K562 treated with DMSO at 1 percent for 24 hours (cell line): ENCODE data around the gene GSTO2. TPM values are rescaled to one million over a fixed set of nuclear protein-coding genes. Genes with fewer than 3 reads are reported as not detected.

Experiments used
- total RNA-seq: library from RNA; unstranded; fragments of 300-600 nt; gene quantifications from 2 replicates; pipeline ENCODE4 v1.2.3, GENCODE V29; 2022; ENCODE audit warnings: low read depth; ENCODE audit not compliant: insufficient read depth

Gene GSTO2
- 0.60 TPM in 1 of 2 replicates, not detected in the other for total RNA-seq

DNA sequence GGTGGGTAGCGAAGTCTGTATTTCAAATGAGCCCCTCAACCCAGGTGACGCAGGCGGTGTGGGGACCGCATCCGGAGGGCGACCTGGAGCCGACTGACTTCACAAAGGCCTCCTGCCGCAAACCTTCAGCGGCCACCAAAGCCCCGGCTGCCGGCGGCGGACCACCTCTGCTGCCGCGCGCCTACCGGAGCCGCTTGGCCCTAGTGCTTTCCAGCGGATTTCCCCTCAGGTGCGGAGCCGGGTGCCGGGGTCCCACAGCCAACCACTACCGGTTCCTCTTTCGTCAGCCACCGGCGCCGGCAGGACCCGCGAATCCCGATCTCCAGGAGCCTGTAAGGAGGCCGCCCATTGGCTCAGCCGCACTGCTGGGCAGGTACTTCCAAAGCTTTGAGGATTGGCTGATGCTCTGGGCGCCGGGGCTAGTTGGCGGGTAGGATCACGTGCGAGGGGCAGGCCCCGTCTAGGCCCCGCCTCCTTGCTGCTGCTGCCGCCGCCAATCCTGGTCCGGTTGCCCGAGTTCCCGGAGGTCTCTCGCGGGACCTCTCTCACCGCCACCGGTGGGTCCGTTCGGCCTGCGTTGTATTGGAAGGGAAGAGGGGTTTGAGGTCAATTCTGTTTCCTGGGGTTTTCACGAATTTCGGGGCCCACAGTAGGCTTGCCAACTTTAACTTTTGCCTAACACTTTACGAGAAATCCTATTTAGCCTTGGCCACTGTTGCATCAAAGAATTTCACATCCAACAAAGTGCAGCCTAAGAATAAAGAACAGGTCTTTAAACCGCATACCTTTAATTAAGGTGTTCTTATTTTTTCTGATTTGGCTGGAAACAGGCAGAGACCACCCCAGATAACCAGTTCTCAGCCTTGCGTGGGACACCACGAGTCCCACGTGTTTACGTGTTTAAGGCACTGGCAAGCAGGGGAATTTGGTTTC, at the start of gene GSTO2:
TSS of gene GSTO2 (plus strand) at position 472 of the 933 bp plus-strand sequence. CDS start 5,732 bp downstream, outside the sequence.

DNA sequence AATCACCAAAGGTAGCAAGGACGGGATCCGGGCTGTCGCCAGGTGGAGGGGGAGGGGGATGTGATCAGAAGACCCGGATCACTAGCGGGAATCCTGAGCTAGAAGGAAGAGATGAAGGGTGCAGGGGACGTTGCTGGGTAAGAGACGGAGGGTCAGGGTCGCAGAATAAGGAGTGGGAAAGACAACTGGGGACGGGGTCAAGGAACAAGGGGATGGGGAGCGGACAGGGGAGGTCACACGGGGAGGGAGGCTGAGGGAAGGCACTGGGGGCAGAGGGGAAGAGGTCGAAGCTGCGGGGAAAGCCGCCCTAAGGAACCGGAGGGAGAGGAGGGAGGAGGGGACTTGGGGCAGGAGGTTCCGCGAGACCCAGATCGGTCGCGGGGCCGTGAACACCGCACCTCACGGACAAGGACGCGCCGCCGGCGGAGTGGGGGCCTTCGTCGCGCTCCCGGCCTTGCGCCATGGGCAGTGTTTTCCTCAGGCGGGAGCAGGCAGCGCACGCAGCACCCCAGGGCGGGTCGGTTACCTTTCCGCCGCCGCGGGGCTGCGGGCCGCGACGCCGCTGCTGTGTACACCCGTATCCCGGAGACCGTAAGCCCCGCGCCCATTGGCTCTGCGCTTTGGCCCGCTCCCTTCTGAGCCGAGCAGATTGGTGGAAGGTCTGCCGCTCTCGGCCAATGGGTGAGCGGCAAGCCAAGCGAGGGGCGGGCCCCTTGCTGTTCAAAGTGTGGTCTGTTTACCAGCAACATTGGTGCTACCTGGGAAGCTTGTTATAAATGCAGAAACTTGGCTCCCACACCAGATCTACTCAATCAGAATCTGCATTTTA, 37.0 kb upstream of the GSTO2 start, which contains the start of gene CFAP43:
TSS of gene CFAP43 (minus strand) at position 581 of the 829 bp plus-strand sequence. CDS start at position 463, 118 bp downstream.

DNA sequence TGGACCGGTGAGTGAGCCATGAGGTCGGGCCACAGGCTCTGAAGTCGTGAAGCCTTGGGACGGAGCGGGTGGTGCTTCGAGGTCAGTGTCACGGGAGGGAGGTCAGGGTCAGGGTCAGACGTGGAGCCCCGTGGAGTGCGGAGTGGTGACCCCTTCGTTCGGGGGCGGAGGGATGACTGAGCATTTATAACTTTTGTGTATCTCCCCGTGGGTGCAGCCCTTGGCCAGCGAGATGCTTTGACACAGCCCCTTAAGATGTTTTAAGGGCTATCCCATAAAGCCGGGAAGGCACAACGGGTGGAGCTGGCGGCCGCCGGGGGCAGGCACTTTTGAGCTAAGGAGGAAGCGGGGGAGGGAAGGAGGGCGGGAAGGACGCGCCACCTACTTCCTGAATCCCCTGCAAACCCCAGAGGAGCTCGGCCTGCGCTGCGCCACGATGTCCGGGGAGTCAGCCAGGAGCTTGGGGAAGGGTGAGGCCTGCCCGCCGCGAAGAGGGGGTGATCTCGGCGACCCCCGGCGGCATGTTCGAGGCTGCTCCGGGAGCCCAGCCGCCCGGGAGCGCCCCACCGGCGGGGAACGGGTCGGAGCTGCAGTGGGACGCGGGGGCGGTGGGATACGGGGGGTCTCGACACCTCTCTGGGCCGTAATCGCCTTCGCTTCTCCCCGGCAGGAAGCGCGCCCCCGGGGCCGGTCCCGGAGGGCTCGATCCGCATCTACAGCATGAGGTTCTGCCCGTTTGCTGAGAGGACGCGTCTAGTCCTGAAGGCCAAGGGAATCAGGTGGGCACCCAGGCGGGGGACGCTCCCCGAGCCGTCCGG, 14.3 kb upstream of the GSTO2 start, which contains the start of gene GSTO1:
TSS of gene GSTO1 (plus strand) at position 400 of the 818 bp plus-strand sequence. CDS start at position 437, 37 bp downstream.

DNA sequence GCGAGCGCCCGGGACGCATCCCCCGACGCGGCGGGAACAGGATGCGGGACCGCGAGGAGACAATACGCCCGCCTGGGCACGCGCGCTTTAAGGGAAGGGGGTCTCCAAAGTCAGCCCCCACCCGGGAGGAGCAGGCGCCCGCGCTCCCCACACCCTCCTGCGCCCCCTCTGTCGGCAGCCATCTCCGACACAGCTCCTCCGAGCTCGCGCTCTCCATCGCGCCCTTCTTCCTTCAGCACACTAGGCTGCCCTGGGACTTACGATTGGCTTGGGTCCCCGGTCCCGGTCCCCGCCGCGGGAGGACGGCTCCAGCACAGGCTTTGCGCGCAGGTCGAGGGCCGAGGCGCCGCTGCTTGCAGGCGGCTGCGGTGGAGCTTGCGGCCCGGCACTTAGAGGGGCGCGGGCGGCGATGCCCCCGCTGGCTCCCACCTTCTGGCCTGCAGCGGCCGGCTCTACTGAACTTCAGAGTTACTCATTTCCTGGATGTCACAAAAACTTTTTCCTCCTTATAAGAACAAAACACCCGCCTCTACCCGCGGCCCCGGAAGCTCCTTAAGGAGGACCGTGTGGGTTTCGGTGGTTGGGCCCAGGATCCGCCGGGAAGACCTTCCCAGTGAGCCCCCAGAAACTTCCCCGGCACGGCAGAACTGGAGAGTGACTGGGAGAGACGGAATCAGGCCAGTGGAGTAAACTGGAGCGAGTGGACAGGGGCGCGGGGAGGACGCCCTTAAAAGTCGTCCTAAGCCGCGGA, 69.2 kb downstream of the GSTO2 start, which contains the start of gene ITPRIP:
TSS of gene ITPRIP (minus strand) at position 481 of the 751 bp plus-strand sequence. CDS start 22,414 bp downstream, outside the sequence.

DNA sequence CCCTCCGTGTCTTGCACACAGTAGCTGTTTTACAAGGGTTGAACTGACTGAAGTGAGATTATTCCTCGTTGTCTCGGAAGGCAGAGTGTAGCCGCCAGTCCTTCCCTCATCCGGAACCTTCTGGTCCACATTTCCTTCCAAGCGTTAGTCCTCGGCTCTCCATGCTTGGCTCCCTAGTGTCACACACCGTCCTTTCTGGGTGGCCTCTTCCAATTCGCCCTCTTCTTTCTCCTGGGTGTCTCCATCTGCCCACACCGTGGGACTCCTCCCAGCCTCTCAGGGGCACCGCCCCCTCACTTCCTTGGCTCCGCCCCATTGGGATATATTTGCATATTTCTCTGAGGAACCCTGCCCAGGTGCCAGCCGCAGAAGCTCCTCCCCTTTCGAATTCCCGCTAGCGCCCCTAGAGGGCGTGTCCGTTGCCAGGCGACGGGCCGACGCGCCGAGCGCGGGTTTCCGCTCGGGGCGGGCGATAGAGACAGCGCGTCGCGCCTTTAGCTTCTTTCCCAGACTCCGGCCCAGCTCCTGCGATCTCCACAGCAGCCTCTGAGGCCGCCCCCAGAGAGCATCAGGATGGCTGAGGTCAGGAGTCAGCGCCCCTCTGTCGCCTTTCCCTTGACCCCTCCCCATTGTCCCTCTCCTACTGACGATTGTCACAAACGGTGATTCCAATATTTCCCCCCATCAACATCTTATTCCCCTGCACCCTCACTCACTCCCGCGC, 84.5 kb downstream of the GSTO2 start, which contains the start of gene CFAP58:
TSS of gene CFAP58 (plus strand) at position 509 of the 724 bp plus-strand sequence. CDS start at position 574, 65 bp downstream.

Other genes with a start within 250 kb of the GSTO2 start
- gene COL17A1, start 183.3 kb upstream of the GSTO2 start, total RNA-seq, result not detected in 2 replicates
- 4.4 and 4.6 TPM in 2 replicates for gene SFR1, start 147.0 kb upstream of the GSTO2 start, total RNA-seq
- gene CFAP43, start 36.8 kb upstream of the GSTO2 start, total RNA-seq, result not detected in 2 replicates
- gene GSTO1, start 14.3 kb upstream of the GSTO2 start, total RNA-seq, result 139 TPM in 2 replicates
- gene ITPRIP, start 69.3 kb downstream of the GSTO2 start, total RNA-seq, result 18.0 and 19.6 TPM in 2 replicates
- gene CFAP58, start 84.6 kb downstream of the GSTO2 start, total RNA-seq, result 0.60 and 0.76 TPM in 2 replicates